ENCODE results near the gene TRAF6.

GRCh38 chr11:36530840-36531239, 20.8 kb upstream of the TRAF6 start:
- no peak for TF ChIP-seq CTCF (IDR thresholded peaks at IDR 0.05)
- TF ChIP-seq POLR2AphosphoS5 (IDR thresholded peaks at IDR 0.05): no peak
- no peak for TF ChIP-seq POLR2A (IDR thresholded peaks at IDR 0.05)

Measured in sigmoid colon (tissue), 4 donors.